ENCODE results near the gene CLEC16A. TPM values are rescaled to one million over a fixed set of nuclear protein-coding genes. Genes with fewer than 3 reads are reported as not detected.
A peak's percentile ranks its signal among the peaks of the same experiment; 100 is the strongest.

The CLEC16A gene
- polyA plus RNA-seq, 4 donors, result 22.9 to 24.5 (median 23.7) TPM

- DNase-seq (ENCODE audit: low read depth in 4 of 4, low spot score in 3 of 4), result no peak
Measured at GRCh38 chr16:11033629-11034420, 89.5 kb downstream of the CLEC16A start.

GRCh38 chr16:11034481-11034931 lies 90.1 kb downstream of the CLEC16A start:
- peak in 1 of 4 donors; percentile 36 for DNase-seq (ENCODE audit: low read depth in 4 of 4, low spot score in 3 of 4)

- DNase-seq (ENCODE audit: low read depth in 4 of 4, low spot score in 3 of 4), result no peak
Measured at GRCh38 chr16:11035096-11035495, 90.7 kb downstream of the CLEC16A start.

- DNase-seq (ENCODE audit: low read depth in 4 of 4, low spot score in 3 of 4), result no peak
Measured at GRCh38 chr16:11036040-11036439, 91.7 kb downstream of the CLEC16A start.

- DNase-seq (ENCODE audit: low read depth in 4 of 4, low spot score in 3 of 4), result no peak
Measured at GRCh38 chr16:11036868-11037410, 92.6 kb downstream of the CLEC16A start.

GRCh38 chr16:11038305-11038704 lies 93.9 kb downstream of the CLEC16A start:
- DNase-seq (ENCODE audit: low read depth in 4 of 4, low spot score in 3 of 4), result no peak

DNA sequence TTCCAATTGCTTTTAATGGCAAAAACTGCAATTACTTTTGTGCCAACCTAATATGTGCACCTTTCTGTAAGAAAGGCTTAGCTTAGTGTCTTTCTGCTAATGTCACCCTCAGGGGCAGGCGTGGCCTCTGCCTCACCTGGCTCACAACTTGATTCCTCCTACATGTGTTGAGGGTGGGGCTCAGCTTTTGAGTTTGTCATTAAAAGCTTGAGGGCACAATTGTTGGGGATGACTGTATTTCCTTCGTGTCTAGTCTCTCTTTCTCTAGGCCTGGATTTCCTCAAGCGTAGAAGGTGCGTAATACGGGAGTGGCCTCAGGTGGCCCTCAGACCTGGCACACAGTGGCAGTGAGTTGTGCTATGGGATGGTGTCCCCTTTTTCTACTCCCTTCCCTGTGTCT lies 94.4 kb downstream of the CLEC16A start:
- DNase-seq (ENCODE audit: low read depth in 4 of 4, low spot score in 3 of 4), result no peak

GRCh38 chr16:11039726-11040125 lies 95.4 kb downstream of the CLEC16A start:
- DNase-seq (ENCODE audit: low read depth in 4 of 4, low spot score in 3 of 4), result no peak

- no peak for DNase-seq (ENCODE audit: low read depth in 4 of 4, low spot score in 3 of 4)
Measured at GRCh38 chr16:11042191-11042590, 97.8 kb downstream of the CLEC16A start.

DNA sequence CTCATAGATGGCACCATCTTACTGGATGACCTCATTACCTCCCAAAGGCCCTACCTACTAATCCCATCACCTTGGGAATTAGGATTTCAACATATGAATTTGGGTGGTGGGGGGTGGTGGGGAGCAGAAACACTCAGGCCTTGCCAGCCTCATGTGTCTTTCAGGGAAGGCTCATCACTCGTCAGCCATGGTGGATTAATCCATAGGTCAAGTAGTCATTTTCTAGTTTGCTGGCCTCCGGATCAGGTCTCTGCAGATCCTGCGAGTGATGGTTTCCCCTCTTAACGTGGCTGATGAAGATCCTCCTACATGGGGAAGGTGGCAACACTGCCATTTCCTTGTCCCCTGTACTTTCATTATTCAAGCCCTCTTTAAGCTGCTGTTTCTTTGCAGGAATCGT lies 101.1 kb downstream of the CLEC16A start:
- DNase-seq (ENCODE audit: low read depth in 4 of 4, low spot score in 3 of 4), result no peak

GRCh38 chr16:11045846-11046245 lies 101.5 kb downstream of the CLEC16A start:
- no peak for DNase-seq (ENCODE audit: low read depth in 4 of 4, low spot score in 3 of 4)

- DNase-seq (ENCODE audit: low read depth in 4 of 4, low spot score in 3 of 4), result no peak
Measured at GRCh38 chr16:11046382-11046931, 102.1 kb downstream of the CLEC16A start.

DNA sequence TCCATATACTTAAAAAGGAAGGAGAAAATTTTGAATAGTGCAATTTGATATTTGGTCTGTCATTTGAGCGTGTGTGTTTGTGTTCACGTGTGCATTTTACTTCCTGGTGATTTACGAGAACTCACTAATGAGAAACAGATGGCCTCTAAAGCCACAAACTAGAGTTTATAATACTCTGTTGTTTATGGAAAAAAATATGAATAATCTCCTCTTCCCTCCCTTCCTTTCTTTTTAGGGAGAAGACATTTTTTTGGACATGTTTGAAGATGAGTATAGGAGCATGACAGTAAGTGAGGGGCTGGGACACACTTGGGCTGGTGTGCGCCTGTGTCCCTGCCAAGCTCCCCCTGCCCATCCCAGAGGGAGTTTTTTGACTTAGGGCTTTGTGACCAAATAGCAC lies 102.7 kb downstream of the CLEC16A start:
- peak in 2 of 4 donors; percentile 55 to 62 for DNase-seq (ENCODE audit: low read depth in 4 of 4, low spot score in 3 of 4)

DNA sequence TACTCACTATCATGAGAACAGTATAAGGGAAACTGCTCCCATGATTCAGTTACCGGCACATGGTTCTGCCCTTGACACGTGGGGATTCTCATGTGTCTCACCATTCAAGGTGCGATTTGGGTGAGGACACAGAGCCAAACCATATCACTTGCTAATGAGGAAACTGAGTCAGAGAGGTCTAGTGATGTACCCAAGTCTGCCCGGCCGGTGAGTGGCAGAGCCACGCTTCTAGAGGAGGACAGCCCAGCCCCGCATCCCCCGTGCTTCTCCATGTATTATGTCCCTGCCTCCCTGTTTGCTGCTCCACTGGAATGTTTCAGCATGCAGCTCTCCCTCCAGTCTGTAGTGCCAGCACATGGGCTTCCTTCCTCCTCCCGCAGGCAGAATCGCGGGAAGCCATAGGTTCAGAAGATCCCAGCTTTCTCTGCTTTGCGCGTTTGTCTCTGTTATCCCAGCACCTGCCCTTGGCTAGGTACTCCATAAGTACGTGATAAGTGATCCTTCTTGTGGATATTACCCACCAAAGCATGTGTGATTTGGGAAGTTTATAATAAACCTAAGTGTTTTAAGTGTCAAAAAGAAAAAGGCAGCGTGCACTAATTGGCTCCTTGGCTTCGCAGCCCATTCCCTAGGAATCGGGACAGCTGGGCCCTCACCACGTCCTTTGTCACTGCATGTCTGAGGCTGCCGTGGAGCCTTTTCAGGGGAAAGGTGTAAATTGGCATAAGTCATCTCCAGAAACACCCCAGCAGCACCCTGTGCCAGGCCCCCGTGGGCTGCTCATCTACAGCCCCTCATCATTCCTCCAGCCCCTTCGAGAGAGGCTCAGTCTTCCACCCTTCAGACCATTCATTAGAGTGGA lies 103.8 kb downstream of the CLEC16A start:
- DNase-seq (ENCODE audit: low read depth in 4 of 4, low spot score in 3 of 4), result no peak

DNA sequence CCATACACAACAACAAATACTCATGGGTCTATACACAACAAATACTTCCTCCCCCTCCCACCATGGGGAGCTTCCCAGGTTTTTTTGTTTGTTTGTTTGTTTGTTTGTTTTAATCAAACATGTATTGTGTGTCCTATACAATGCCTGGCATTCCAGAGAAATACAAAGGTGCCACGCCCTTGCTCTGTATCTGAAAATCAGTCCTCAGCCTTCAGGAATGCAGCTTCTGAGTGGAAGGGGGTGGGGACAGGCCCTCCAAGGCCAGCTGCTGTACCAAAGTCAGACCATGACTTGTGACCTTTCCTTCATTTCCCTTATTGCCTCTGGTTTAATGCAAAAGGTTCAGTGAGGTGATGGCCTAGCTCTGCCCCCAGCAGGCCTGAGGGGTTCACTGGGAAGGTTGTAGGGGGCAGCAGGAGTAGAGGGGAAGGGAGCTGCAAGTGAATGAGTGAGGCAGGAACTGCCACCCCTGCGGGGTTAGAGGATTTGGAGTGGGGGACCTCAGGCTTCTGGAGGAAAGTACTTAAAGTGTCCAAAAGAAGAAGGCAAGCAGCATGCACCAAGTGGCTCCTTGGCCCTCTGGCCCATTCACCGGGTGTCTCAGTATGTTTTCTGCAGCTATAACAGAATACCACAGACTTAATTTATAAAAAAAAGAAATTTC lies 105.2 kb downstream of the CLEC16A start:
- no peak for DNase-seq (ENCODE audit: low read depth in 4 of 4, low spot score in 3 of 4)

- DNase-seq (ENCODE audit: low read depth in 4 of 4, low spot score in 3 of 4), result no peak
Measured at GRCh38 chr16:11050536-11050935, 106.2 kb downstream of the CLEC16A start.

DNA sequence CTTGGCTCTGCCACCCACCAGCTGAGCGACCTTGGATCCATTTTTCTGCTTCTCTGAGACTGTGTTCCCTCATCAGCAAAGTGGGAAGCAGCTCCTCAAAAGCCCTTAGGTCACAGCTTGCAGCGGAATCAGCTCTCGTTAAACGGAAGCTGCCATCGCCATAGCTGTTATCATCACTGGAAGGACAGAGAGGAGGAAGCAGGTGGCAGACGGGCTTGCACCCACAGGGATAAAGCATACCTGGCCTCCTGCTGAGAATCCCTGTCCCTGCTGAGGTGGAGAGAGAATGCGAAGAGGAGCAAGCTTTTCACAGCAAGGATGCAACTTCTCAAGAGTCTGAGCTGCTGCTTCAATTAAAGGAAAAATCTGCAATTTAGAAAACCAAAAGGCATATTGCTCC lies 106.6 kb downstream of the CLEC16A start:
- no peak for DNase-seq (ENCODE audit: low read depth in 4 of 4, low spot score in 3 of 4)

GRCh38 chr16:11051430-11051829 lies 107.1 kb downstream of the CLEC16A start:
- DNase-seq (ENCODE audit: low read depth in 4 of 4, low spot score in 3 of 4), result no peak

GRCh38 chr16:11051879-11052808 lies 107.8 kb downstream of the CLEC16A start:
- DNase-seq (ENCODE audit: low read depth in 4 of 4, low spot score in 3 of 4), result no peak

Measured in right renal pelvis (tissue), 4 donors.